ENCODE data around the gene SETD7. TPM values are rescaled to one million over a fixed set of nuclear protein-coding genes. Genes with fewer than 3 reads are reported as not detected.

Gene SETD7
- total RNA-seq, 1 donor from 2014 or later = 39.4 TPM

- peaks cover 23% of the 10 kb centered on the region for H3K4me1 ChIP-seq
- intact Hi-C loops (cut with DNase I) = no loop called here
- no peaks in the 10 kb centered on the region for H3K9me3 ChIP-seq
- ATAC-seq = no peak
- no peak overlapping the region for H3K4me3 ChIP-seq
- H3K27ac ChIP-seq = no peak overlapping the region
- no peaks in the 10 kb centered on the region for H3K36me3 ChIP-seq
- no peak for DNase-seq
- TF ChIP-seq CTCF (IDR thresholded peaks at IDR 0.05) = no peak
- no peaks in the 10 kb centered on the region for H3K27me3 ChIP-seq (ENCODE audit: low read depth)
Observed at GRCh38 chr4:139461022-139461628, 94.9 kb downstream of the SETD7 start.

- ATAC-seq (no peak), DNase-seq (no peak)
- Histone ChIP-seq H3K27ac (no peak overlapping the region), H3K27me3 (ENCODE audit: low read depth) (no peaks in the 10 kb centered on the region), H3K4me3 (no peak overlapping the region), H3K4me1 (peaks cover 28% of the 10 kb centered on the region), H3K36me3 (no peaks in the 10 kb centered on the region), H3K9me3 (no peaks in the 10 kb centered on the region)
- intact Hi-C loops (cut with DNase I) = no loop called here
- no peak for TF ChIP-seq CTCF (IDR thresholded peaks at IDR 0.05)
Observed at GRCh38 chr4:139460565-139460964, 95.5 kb downstream of the SETD7 start.

GRCh38 chr4:139458999-139459398 lies 97.0 kb downstream of the SETD7 start:
- ATAC-seq = no peak
- Histone ChIP-seq H3K27ac (no peak overlapping the region), H3K9me3 (no peaks in the 10 kb centered on the region)

GRCh38 chr4:139458543-139458942 lies 97.5 kb downstream of the SETD7 start:
- H3K36me3 ChIP-seq = no peaks in the 10 kb centered on the region
- no peaks in the 10 kb centered on the region for H3K27me3 ChIP-seq (ENCODE audit: low read depth)
- no peak overlapping the region for H3K27ac ChIP-seq
- no peak for TF ChIP-seq CTCF (IDR thresholded peaks at IDR 0.05)
- ATAC-seq (no peak), DNase-seq (no peak)
- intact Hi-C loops (cut with DNase I) = no loop called here
- H3K4me3 ChIP-seq = no peak overlapping the region
- H3K9me3 ChIP-seq = no peaks in the 10 kb centered on the region
- H3K4me1 ChIP-seq = peaks cover 38% of the 10 kb centered on the region

More at GRCh38 chr4:139458999-139459398, 97.0 kb downstream of the SETD7 start:
- TF ChIP-seq CTCF (IDR thresholded peaks at IDR 0.05) = no peak
- intact Hi-C loops (cut with DNase I) = no loop called here
- no peak for DNase-seq
- H3K4me3 ChIP-seq = no peak overlapping the region
- peaks cover 38% of the 10 kb centered on the region for H3K4me1 ChIP-seq
- H3K27me3 ChIP-seq (ENCODE audit: low read depth) = no peaks in the 10 kb centered on the region
- H3K36me3 ChIP-seq = no peaks in the 10 kb centered on the region

DNA sequence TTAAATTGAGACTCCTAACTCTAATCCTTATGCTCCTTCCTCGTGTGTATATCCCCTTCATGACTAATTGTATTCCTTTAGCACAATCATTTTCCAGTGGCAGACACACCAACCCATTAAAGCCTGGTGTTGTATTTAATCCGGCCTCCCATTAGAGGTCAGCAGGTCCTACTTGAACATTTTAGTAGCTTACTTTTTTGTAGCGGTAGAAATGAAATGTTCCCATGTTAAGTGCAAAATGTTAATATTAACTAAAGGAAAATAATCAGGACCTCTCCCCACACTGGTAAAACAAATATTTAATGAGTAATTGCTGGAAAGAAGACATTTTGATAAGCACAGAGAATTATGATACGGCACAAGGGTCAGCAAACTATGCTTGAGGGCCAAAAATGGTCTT lies 98.7 kb downstream of the SETD7 start:
- Histone ChIP-seq H3K9me3 (no peaks in the 10 kb centered on the region), H3K27ac (no peak overlapping the region), H3K27me3 (ENCODE audit: low read depth) (no peaks in the 10 kb centered on the region), H3K36me3 (no peaks in the 10 kb centered on the region), H3K4me1 (peaks cover 45% of the 10 kb centered on the region), H3K4me3 (no peak overlapping the region)
- TF ChIP-seq CTCF (IDR thresholded peaks at IDR 0.05) = no peak
- intact Hi-C loops (cut with DNase I) = no loop called here
- ATAC-seq (no peak), DNase-seq (no peak)

All from lower lobe of right lung (tissue), 2 donors.